H1 (cell line): ENCODE data around the gene TET2. TPM values are rescaled to one million over a fixed set of nuclear protein-coding genes. Genes with fewer than 3 reads are reported as not detected.

Experiments
- CTCF ChIA-PET: fragments of 300-600 bp; sonication (Branson Sonifier 250); formaldehyde crosslinking; loops from one replicate; lab custom pipeline; 2021; ENCODE audit not compliant: partially characterized antibody; lab: Charles Lee
- POLR2A ChIA-PET: fragments of 300-600 bp; sonication (Branson Sonifier 250); formaldehyde crosslinking; loops from one replicate; lab custom pipeline; 2021; ENCODE audit warnings: inconsistent platforms; ENCODE audit not compliant: partially characterized antibody; lab: Charles Lee
- DNase-seq, 2 experiments: peaks; one replicate each; pipeline versions ENCODE4 v3.0.0 to v3.0.0-alpha.2; 2010 to 2022; ENCODE audit warnings: low spot score in 2 of 2, low read depth in 1 of 2, mixed read lengths in 1 of 2
- FAIRE-seq: peaks from 2 replicates; lab custom pipeline; 2011; peaks lifted over from hg19 to GRCh38; lab: Jason Lieb, UNC
- H2AFZ ChIP-seq: 2 replicates; pipeline ENCODE4 v1.8.1; 2012; ENCODE audit warnings: low read length, inconsistent platforms
- H2AK5ac ChIP-seq: 2 replicates; pipeline ENCODE4 v1.6.1; 2013; ENCODE audit warnings: low read depth, low read length
- H2BK120ac ChIP-seq: replicated peaks from 2 replicates; pipeline ENCODE3; 2013; ENCODE audit warnings: low read depth, low read length, inconsistent platforms
- H2BK12ac ChIP-seq: 2 replicates; pipeline ENCODE4 v1.6.1; 2013; ENCODE audit warnings: low read depth, low read length
- H2BK15ac ChIP-seq: 2 replicates; pipeline ENCODE4 v1.6.1; 2013; ENCODE audit warnings: low read length
- H2BK20ac ChIP-seq: 2 replicates; pipeline ENCODE4 v1.6.1; 2013; ENCODE audit warnings: low read length
- H2BK5ac ChIP-seq: 2 replicates; pipeline ENCODE4 v1.6.1; 2013; ENCODE audit warnings: low read depth, low read length
- H3K14ac ChIP-seq: 2 replicates; pipeline ENCODE4 v1.6.1; 2013; ENCODE audit warnings: inconsistent platforms; ENCODE audit not compliant: insufficient read length
- H3K18ac ChIP-seq: 2 replicates; pipeline ENCODE4 v1.6.1; 2013; ENCODE audit warnings: low read length; ENCODE audit errors: extremely low read depth
- H3K23ac ChIP-seq: 2 replicates; pipeline ENCODE4 v1.6.1; 2013; ENCODE audit warnings: inconsistent platforms; ENCODE audit not compliant: insufficient read length
- H3K23me2 ChIP-seq: 2 replicates; pipeline ENCODE4 v1.6.1; 2013; ENCODE audit warnings: low read depth, low read length
- H3K27ac ChIP-seq: 2 replicates; pipeline ENCODE4 v1.6.1; 2011; ENCODE audit warnings: low read depth, low read length, inconsistent platforms
- H3K27me3 ChIP-seq, 4 experiments: replicated peaks in 1 of 4; 1 replicate in 1 of 4; 2 replicates in 3 of 4; pipeline versions ENCODE4 v1.6.1 to v1.8.1; 2011 to 2013; ENCODE audit warnings: low read length in 3 of 4, mild to moderate bottlenecking in 3 of 4, inconsistent platforms in 2 of 4, mixed read lengths in 2 of 4, moderate library complexity in 1 of 4; ENCODE audit not compliant: control insufficient read depth in 3 of 4, insufficient read depth in 3 of 4; ENCODE audit errors: extremely low read depth in 1 of 4
- H3K36me3 ChIP-seq, 4 experiments: 2 replicates each; pipeline versions ENCODE4 v1.6.1 to v1.8.1; 2011 to 2013; ENCODE audit warnings: mild to moderate bottlenecking in 4 of 4, low read length in 3 of 4, moderate library complexity in 2 of 4, control low read depth in 1 of 4, inconsistent platforms in 1 of 4; ENCODE audit not compliant: insufficient read depth in 4 of 4, control insufficient read depth in 2 of 4
- H3K4ac ChIP-seq: replicated peaks from 2 replicates; pipeline ENCODE3; 2013; ENCODE audit warnings: low read length, low read depth, mixed read lengths, inconsistent platforms; ENCODE audit not compliant: insufficient read length
- H3K4me1 ChIP-seq, 4 experiments: replicated peaks in 1 of 4; 1 replicate in 1 of 4; 2 replicates in 3 of 4; pipeline versions ENCODE4 v1.6.1 to v1.8.1; 2011 to 2013; ENCODE audit warnings: low read length in 3 of 4, inconsistent platforms in 2 of 4, mixed read lengths in 1 of 4; ENCODE audit not compliant: insufficient read depth in 4 of 4, control insufficient read depth in 3 of 4
- H3K4me2 ChIP-seq, 2 experiments: 2 replicates each; pipeline versions ENCODE4 v1.6.1 to v1.8.1; 2011 to 2013; ENCODE audit warnings: low read depth in 2 of 2, low read length in 2 of 2, control low read depth in 1 of 2, inconsistent platforms in 1 of 2, mild to moderate bottlenecking in 1 of 2; ENCODE audit not compliant: insufficient read depth in 1 of 2
- H3K4me3 ChIP-seq, 4 experiments: fragments of 200-600, 300-600 bp in 1 of 4; sonication (generic), shearing (Covaris generic), sonication (Bioruptor Twin) in 1 of 4; 2 replicates each; pipeline versions ENCODE4 v1.5.1 to v1.8.1; 2011 to 2016; ENCODE audit warnings: low read length in 4 of 4, low read depth in 3 of 4, control low read depth in 2 of 4, inconsistent platforms in 2 of 4, mild to moderate bottlenecking in 2 of 4, mixed read lengths in 1 of 4, moderate library complexity in 1 of 4; ENCODE audit not compliant: insufficient read depth in 2 of 4; ENCODE audit errors: extremely low read depth in 1 of 4
- H3K56ac ChIP-seq: replicated peaks from 2 replicates; pipeline ENCODE3; 2013; ENCODE audit warnings: low read depth, mild to moderate bottlenecking, mixed read lengths, low read length, inconsistent platforms; ENCODE audit not compliant: insufficient read length
- H3K79me1 ChIP-seq: 2 replicates; pipeline ENCODE4 v1.6.1; 2013; ENCODE audit warnings: low read depth, low read length, control low read depth
- H3K79me2 ChIP-seq, 2 experiments: 2 replicates each; pipeline versions ENCODE4 v1.6.1 to v1.8.1; 2012 to 2013; ENCODE audit warnings: low read length in 2 of 2, mild to moderate bottlenecking in 2 of 2, inconsistent platforms in 1 of 2; ENCODE audit not compliant: insufficient read depth in 2 of 2, control insufficient read depth in 1 of 2
- H3K9ac ChIP-seq, 4 experiments: replicated peaks in 1 of 4; 1 replicate in 1 of 4; 2 replicates in 3 of 4; pipeline versions ENCODE4 v1.6.1 to v1.8.1; 2011 to 2013; ENCODE audit warnings: low read depth in 3 of 4, low read length in 3 of 4, control low read depth in 2 of 4, mild to moderate bottlenecking in 2 of 4, moderate library complexity in 2 of 4, inconsistent platforms in 1 of 4; ENCODE audit errors: extremely low read depth in 1 of 4
- H3K9me3 ChIP-seq, 2 experiments: 2 replicates each; pipeline versions ENCODE4 v1.6.1 to v1.8.1; 2012 to 2013; ENCODE audit warnings: mild to moderate bottlenecking in 2 of 2, moderate library complexity in 2 of 2, control low read depth in 1 of 2, inconsistent platforms in 1 of 2, low read depth in 1 of 2, low read length in 1 of 2, mixed read lengths in 1 of 2; ENCODE audit not compliant: insufficient read depth in 2 of 2
- H4K20me1 ChIP-seq, 2 experiments: replicated peaks in 1 of 2; 2 replicates each; pipeline versions ENCODE3 to v1.8.1; 2011 to 2013; ENCODE audit warnings: inconsistent platforms in 2 of 2, low read length in 2 of 2, mild to moderate bottlenecking in 1 of 2; ENCODE audit not compliant: insufficient read depth in 2 of 2, control insufficient read depth in 1 of 2
- H4K5ac ChIP-seq: 2 replicates; pipeline ENCODE4 v1.6.1; 2013; ENCODE audit warnings: low read length, low read depth, mixed read lengths, inconsistent platforms; ENCODE audit not compliant: insufficient read length
- H4K8ac ChIP-seq: 2 replicates; pipeline ENCODE4 v1.8.0; 2013; ENCODE audit warnings: mild to moderate bottlenecking, moderate library complexity, low read length, inconsistent platforms; ENCODE audit not compliant: insufficient read depth; ENCODE audit errors: extremely low read depth
- H4K91ac ChIP-seq: replicated peaks from 2 replicates; pipeline ENCODE3; 2013; ENCODE audit warnings: low read length, mixed read lengths, inconsistent platforms; ENCODE audit not compliant: insufficient read length
- CBX8 ChIP-seq: fragments of 300-800, 300-1000 bp; sonication (generic); IDR thresholded peaks from 2 replicates; pipeline ENCODE4 v1.7.1; 2016; ENCODE audit warnings: low read depth, low read length, borderline replicate concordance
- CHD2 ChIP-seq: IDR thresholded peaks from 2 replicates; pipeline ENCODE4 v1.6.1; 2012; ENCODE audit warnings: low read length, improper control_type of control experiment
- EZH2 ChIP-seq: fragments of 200-600 bp; sonication (generic); IDR thresholded peaks from 2 replicates; pipeline ENCODE4 v1.7.1; 2012; ENCODE audit warnings: low read depth, mild to moderate bottlenecking, moderate library complexity, low read length, inconsistent platforms; ENCODE audit not compliant: severe bottlenecking
- KDM1A ChIP-seq: fragments of 200-600, 300-600 bp; sonication (generic); IDR thresholded peaks from 2 replicates; pipeline ENCODE4 v1.7.1; 2016; ENCODE audit warnings: mild to moderate bottlenecking, low read length, borderline replicate concordance
- NRF1 ChIP-seq: IDR thresholded peaks from 2 replicates; pipeline ENCODE4 v1.6.1; 2011; ENCODE audit warnings: mild to moderate bottlenecking, low read depth, low read length, improper control_type of control experiment
- RAD21 ChIP-seq, 2 experiments: IDR thresholded peaks in 1 of 2; conservative IDR thresholded peaks in 1 of 2; 2 replicates each; pipeline ENCODE4 v1.6.1; 2011; ENCODE audit warnings: low read depth in 2 of 2, low read length in 2 of 2, improper control_type of control experiment in 1 of 2, inconsistent platforms in 1 of 2, mild to moderate bottlenecking in 1 of 2, moderate library complexity in 1 of 2
- SP2 ChIP-seq: IDR thresholded peaks from 2 replicates; pipeline ENCODE4 v1.6.1; 2012; ENCODE audit warnings: mild to moderate bottlenecking, low read length, inconsistent platforms
- SRF ChIP-seq: IDR thresholded peaks from 2 replicates; pipeline ENCODE4 v1.6.1; 2011; ENCODE audit warnings: mild to moderate bottlenecking, low read depth, low read length, moderate library complexity
- WGBS, 2 experiments: shearing (Covaris generic) in 1 of 2; methylation state at CpG; one replicate each; pipeline versions ENCODE4 v1.1.6 to v1.1.7; 2013 to 2015; ENCODE audit warnings: low lambda C conversion rate in 2 of 2, mixed read lengths in 2 of 2, inconsistent platforms in 1 of 2, low coverage in 1 of 2, missing lambda C conversion rate in 1 of 2; ENCODE audit not compliant: insufficient replicate concordance in 2 of 2, insufficient coverage in 1 of 2, insufficient read length in 1 of 2; ENCODE audit errors: extremely low coverage in 1 of 2, missing lambda C conversion rate in 1 of 2; 5-methylcytosine and 5-hydroxymethylcytosine counted together
- polyA plus RNA-seq, 7 experiments: library from polyadenylated mRNA; depleted of rRNA in 3 of 7; stranded (reverse) in 5 of 7; unstranded in 2 of 7; fragments of >200 nt in 5 of 7; fragments of 200-250 nt in 2 of 7; gene quantifications; 1 replicate in 5 of 7; 2 replicates in 1 of 7; 4 replicates in 1 of 7; pipeline versions ENCODE4 v1.2.1 to v1.2.3, GENCODE V29; 2011 to 2013; ENCODE audit warnings: missing spikeins in 2 of 7, mixed read lengths in 2 of 7
- total RNA-seq: library from RNA; stranded (reverse); fragmentation: NEBNext Ultra II Directional; extraction: Animal tissue kit (Norgen Biotek cat#: 25700); gene quantifications from 2 replicates; pipeline ENCODE4 v1.2.1, GENCODE V29; 2021

Gene TET2
- total and polyA plus RNA-seq, 2 of the 8 experiments (the other 6 are each of a cell fraction or from before 2014, with no cell fraction given), result 1.0 to 2.6 TPM

- Histone ChIP-seq H3K9ac (no peak overlapping the region), H2BK12ac (no peak overlapping the region), H4K8ac (no peak overlapping the region), H3K27me3 (no peaks in the 10 kb centered on the region), H3K79me2 (no peaks in the 10 kb centered on the region), H3K23ac (no peak overlapping the region), H2AK5ac (no peak overlapping the region), H3K56ac (no peak overlapping the region), H3K9me3 (no peaks in the 10 kb centered on the region), H3K4me1 (no peaks in the 10 kb centered on the region), H2BK5ac (no peak overlapping the region), H3K4me3 (no peak overlapping the region), H2AFZ (no peak overlapping the region), H3K14ac (no peak overlapping the region), H4K91ac (no peak overlapping the region), H3K36me3 (no peaks in the 10 kb centered on the region), H3K23me2 (no peaks in the 10 kb centered on the region), H2BK120ac (no peak overlapping the region), H3K79me1 (no peaks in the 10 kb centered on the region), H3K4ac (no peak overlapping the region), H3K18ac (no peak overlapping the region), H3K4me2 (no peak overlapping the region), H4K20me1 (no peaks in the 10 kb centered on the region), H2BK15ac (no peak overlapping the region), H2BK20ac (no peak overlapping the region), H3K27ac (no peak overlapping the region), H4K5ac (no peak overlapping the region)
- CTCF ChIA-PET, result interaction anchor here (1.4 to 2.7 kb wide), 2 partner anchors 12 to 346 kb away, joined by 5 to 11 read pairs; partner anchors contain the start of gene PPA2
- POLR2A ChIA-PET, result interaction anchor here (0.7 kb wide), 1 partner anchor 346 kb away, joined by 3 read pairs; the partner anchor contains the start of gene PPA2
- WGBS, 2 experiments, result 53% methylated on average over 1 of the region's 1 CpG; no CpG with 5 or more reads in 1 of the 2 experiments
- no peak for DNase-seq
- TF ChIP-seq RAD21 (IDR thresholded peaks at IDR 0.05 in 1 of 2, conservative IDR thresholded peaks at IDR 0.05 in 1 of 2; ENCODE audit: low read depth in 2 of 2, low read length in 2 of 2), result no peak
- TF ChIP-seq NRF1, result no peak
- TF ChIP-seq SP2, result no peak
- TF ChIP-seq EZH2, result no peak
- TF ChIP-seq KDM1A, result no peak
- no peak for TF ChIP-seq SRF
- TF ChIP-seq CHD2, result no peak
- TF ChIP-seq CBX8, result no peak
- no peak for FAIRE-seq
Observed at GRCh38 chr4:105128208-105128607, 18.5 kb upstream of the TET2 start.
